HG03280 (cell line): ENCODE measurements around the gene NHSL1.

ENCODE experiments used
- ATAC-seq: cut with Tn5 transposase; IDR thresholded peaks from one replicate; pipeline ENCODE4 v1.9.1; 2021; ENCODE audit warnings: mild to moderate bottlenecking, moderate library complexity; ENCODE audit not compliant: unreplicated experiment

NHSL1 gene

GRCh38 chr6:138523347-138524210, 24.3 kb upstream of the NHSL1 start:
- ATAC-seq, result no peak

DNA sequence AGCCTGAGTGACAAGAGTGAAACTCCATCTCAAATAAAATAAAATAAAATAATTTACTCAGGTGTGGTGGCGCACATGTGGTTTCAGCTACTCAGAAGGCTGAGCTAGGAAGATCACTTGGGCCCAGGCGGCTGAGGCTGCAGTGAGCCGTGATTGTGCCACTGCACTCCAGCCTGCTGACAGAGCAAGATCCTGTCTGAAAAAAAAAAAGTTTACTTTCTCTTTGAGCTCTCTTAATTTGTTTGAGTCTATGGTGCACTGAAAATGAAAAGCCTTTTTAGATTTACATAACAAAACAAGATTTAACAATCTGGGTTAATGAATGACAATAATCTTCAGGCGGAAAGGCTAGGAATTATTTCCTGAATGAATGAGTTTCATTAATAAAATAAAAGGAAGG, 23.3 kb upstream of the NHSL1 start:
- ATAC-seq, result no peak

DNA sequence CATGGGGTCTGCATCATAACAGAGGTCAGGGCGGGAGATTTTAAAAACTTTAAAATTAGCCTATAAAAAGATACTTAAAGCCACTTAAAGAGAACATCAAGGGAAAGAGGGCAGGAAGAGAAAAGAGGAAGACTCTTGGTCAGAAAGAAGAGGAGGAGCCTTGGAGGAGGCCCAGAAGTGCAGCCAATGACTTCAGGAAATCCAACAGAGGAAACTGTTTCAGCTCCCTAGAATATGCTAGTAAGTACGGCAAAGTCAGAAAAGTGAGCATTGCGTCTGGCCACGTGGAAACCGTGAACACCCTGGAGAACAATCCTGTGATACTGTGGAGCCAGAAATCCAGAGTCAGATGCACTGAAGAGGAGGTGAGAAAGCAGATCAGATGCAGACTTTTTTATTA, 22.5 kb upstream of the NHSL1 start:
- ATAC-seq, result no peak

DNA sequence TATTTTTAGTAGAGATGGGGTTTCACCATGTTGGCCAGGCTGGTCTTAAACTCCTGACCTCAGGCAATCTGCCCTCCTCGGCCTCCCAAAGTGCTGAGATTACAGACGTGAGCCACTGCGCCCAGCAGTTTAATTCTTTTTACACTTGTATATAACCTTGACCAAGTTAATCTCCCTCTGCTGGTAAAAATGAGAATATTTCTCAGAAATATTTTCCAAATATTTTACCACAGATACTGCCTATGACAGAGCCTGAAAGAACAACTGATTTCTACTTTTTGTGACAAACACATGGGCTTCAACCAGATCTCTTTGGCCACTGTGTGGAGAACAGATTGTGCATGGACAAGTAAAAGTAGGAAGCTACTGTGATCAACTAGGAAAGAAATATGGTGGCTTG, 21.2 kb upstream of the NHSL1 start:
- ATAC-seq, result no peak

- ATAC-seq, result no peak
These were observed 18.8 kb upstream of the NHSL1 start for GRCh38 chr6:138518054-138518453.

DNA sequence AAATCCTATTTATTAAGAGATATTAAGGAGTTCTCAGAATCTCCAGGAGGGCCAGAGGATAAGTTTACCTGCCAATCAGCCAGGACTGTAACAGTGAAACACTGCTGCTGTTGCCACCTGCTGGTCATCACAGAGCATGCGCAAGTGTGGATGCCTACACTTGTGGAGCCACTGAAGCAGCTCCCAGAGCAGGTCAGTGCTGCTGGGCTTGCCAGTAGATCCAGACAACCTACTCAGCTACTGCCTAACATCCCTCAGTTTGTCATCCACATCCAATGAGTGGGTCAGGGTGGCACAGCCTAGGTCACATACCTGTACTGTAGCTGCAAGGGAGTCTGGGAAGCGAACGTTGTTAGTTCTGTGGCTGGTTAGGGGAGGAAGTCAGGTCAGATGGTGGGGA, 18.3 kb upstream of the NHSL1 start:
- ATAC-seq, result peak; percentile 98

DNA sequence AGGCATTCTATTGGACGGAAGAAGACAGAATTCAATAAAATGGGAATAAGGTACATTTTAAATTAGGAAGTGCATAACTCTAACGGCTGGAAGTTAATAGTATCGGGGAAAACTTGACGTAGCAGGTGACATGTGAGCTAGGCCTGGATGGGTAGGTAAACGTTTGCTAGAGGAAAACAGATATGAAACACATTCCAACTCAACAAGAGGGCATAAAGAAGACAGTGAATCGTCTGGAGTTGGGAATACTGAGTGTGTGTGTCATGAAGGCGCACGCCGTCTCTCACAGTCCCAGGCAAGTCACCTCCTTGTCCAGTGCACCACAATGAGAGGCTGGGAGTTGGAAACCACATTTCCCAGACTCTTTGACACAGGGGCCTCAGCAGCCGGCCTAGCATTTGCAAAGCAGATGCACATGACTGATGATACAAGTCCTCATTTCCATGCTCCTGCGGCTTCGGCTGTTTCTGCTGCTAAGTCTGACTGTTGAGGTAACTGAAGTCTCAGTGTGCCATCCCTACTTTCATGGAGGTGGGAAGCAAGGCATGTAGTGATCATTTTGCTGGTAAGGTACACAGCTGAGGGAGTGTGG, 16.5 kb upstream of the NHSL1 start:
- ATAC-seq, result no peak

DNA sequence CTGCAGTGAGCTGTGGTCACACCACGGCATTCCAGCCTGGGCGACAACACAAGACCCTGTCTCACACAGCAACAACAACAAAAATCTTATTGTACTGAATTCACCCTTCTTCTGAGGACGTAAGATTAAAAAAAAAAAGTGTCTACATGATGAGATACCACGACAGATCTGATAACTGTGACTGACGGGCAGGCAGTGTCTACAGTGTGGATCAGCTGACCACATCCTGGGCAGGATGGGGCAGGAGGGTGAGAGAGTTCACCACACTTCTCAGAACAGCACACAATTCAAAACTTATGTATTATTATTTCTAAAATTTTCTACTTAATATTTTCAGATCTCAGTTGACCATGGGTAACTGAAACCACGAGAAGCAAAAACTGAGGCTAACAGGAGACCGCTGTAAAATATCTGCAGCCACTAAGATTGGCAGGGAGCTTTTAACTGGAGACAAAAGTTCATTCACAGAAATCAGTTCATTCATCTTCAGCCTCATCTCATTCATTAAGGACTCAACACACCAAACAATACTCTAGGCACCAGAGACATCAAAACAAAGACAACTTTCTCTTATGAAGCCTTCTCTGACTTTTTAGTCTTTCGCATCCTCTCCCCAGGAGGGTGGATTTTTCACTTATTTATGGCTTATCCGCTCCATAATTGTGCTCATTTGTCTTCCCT, 15.7 kb upstream of the NHSL1 start:
- no peak for ATAC-seq

GRCh38 chr6:138512609-138513008, 13.3 kb upstream of the NHSL1 start:
- ATAC-seq, result no peak

DNA sequence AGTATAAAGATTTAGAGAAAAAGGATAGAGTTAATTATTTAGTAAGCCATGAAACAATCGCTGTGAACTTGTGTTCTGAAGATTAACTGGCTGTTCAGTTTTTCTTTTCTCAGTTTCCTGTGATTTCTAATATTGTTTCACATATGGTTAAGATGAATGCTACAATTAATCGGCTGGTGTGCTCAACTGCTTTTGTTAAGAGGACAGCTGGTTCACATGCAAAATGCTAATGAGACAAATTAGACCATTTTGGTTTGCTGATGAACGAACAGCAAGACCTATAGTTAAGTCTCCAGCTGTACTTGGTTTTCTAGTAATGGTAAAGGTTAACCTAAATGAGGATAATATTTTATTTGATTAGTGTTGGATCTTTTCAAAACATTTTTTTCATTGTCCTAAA, 10.8 kb upstream of the NHSL1 start:
- ATAC-seq, result no peak

- no peak for ATAC-seq
These were observed 10.1 kb upstream of the NHSL1 start for GRCh38 chr6:138509371-138509770.

DNA sequence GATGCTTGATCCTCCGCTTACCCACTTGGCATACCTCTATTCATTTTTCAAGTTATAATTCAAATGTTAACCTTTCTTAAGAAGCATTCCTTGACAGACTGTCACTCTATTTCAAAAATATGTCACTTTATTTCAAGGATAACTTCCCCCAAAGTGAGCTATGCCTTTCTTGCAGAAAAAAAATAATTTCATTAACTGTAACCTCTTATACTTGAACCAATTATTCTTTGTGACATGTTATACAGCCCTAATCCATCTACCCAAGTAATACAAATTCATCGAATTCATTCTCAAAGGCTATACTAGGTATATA, 9.3 kb upstream of the NHSL1 start:
- no peak for ATAC-seq

- no peak for ATAC-seq
These were observed 8.8 kb upstream of the NHSL1 start for GRCh38 chr6:138507977-138508675.

DNA sequence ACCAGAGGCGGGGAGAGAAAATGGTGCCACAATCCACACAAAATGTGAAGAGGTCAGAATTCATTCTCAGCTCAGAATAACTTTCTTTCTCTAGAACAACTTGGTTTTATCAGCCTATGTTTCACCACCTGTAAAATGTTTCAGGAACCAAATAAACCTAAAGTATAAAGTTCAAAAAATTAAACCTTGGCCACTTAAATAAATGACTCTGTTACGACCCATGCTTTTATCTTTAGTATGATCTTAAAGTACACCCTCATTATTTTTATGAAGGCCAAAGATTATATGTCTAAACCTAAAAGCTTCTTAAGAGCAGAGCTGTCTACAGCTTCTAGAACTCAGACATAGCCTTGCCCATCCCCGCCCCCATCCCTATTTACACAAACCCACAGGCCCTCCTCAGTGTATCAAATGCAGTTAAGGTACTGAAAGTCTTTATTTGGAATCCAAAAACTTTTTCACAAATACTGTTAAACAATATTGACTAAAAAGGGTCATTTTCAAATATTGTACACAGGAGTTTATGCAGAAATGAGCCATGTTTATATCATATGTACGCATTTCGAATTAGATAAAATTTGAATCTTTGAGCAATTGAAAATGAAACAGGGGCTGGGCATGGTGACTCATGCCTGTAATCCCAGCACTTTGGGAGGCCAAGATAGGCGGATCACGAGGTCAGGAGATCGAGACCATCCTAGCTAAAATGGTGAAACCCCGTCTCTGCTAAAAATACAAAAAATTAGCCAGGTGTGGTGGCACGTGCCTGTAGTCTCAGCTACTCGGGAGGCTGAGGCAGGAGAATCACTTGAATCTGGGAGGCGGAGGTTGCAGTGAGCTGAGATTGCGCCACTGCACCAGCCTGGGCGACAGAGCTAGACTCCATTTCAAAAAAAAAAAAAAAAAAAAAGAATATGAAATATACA, 5.7 kb upstream of the NHSL1 start:
- no peak for ATAC-seq

- no peak for ATAC-seq
These were observed 4.8 kb upstream of the NHSL1 start for GRCh38 chr6:138503881-138504680.

DNA sequence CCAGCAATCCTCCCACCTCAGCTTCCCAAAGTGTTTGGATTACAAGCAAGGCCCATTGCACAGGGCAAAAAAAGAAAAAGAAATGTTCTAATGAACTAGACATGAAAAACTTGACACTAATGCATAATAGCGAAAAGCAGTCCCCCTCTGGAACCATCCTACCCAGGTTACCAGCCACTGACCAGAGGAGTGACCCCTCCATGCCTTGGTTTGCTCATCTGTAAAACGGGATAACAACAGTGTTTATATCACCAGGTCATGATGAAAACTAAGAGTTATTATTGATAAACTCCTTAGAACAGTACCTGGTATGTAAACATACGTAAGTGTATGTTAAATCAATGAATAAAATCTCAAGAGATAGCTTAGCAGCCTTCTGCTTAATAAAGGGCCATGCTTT, 3.3 kb upstream of the NHSL1 start:
- ATAC-seq, result no peak

DNA sequence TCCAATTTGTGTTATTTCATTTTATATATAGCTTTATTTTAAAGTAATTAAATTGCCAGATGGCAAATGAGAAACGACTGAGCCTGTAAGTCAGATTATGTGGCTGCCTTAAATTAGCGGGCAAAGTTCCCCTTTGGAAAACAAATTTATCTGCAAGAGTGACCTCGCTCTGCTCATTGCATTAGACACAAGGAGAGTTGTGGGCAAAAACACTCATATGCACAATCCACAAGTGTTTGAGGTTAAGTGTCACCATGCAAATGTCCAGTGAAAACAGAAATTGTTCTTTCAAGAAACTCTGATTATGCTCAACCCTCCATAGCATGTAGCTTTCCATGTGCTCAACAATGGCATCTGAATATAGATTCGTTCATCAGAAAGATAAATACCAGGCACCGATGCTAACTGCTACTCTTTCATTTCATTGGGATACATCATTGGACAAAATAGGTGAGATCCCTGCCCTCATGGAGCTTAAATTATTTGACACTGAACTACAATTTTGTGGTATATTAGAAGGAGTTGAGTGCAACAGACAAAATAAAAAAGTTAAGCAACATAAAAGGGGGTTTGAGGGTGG, 1.7 kb upstream of the NHSL1 start:
- no peak for ATAC-seq

GRCh38 chr6:138500045-138500665, 861 bp upstream of the NHSL1 start:
- ATAC-seq, result no peak
